ENCODE data around the gene KLHL26. TPM values are rescaled to one million over a fixed set of nuclear protein-coding genes. Genes with fewer than 3 reads are reported as not detected.
A peak's percentile ranks its signal among the peaks of the same experiment; 100 is the strongest.

The KLHL26 gene
- total RNA-seq, 1 experiment from 2014 or later: 10.7 TPM

DNA sequence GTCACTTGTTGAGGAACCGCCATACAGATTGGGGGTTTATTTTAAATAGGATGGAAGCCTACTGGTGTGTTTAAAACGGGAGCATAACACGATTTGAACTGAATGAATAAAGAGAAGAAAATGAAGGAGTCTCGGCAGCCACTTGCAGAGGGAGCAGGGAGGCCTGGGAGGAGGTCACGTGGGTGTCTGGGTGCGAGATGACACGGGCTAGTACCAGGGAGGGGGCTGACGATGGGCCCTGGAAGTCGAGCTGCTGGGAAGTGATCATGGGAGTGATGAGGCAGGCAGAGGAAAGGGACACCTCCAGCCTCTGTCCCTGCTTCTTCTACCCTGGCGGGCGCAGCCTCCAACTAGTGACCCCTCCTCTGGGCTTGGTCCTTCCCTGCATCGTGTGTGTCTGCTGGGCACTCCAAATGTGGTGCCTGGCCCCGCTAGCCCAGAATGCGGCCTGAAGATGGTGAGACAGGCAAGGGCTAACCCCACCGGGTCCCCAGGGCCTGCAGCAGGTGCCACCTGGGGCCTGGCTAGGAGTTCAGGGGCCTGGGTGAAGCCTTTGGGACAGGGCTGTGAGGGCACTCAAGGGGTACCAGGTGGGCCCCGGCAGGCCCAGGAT lies 82.1 kb downstream of the KLHL26 start:
- H2BK5ac ChIP-seq (ENCODE audit: insufficient read length, low read length): no peak overlapping the region
- no peak for DNase-seq
- peak overlapping the region in 1 of 3 experiments; percentile 89; a peak in 2 of 7 replicates for H3K27ac Mint-ChIP-seq
- H3K79me2 ChIP-seq (ENCODE audit: insufficient read depth, low read length): no peaks in the 10 kb centered on the region
- no peaks in the 10 kb centered on the region for H4K20me1 ChIP-seq (ENCODE audit: control insufficient read depth, insufficient read depth, insufficient read length)
- H3K4me3 Mint-ChIP-seq: no peak overlapping the region; a peak in 1 of 5 replicates
- no peaks in the 10 kb centered on the region for H3K79me1 ChIP-seq (ENCODE audit: insufficient read depth, low read depth, low read length, poor library complexity, severe bottlenecking)
- H3K4me1 ChIP-seq (ENCODE audit: insufficient read depth, low read length): no peaks in the 10 kb centered on the region; the same call in 1 of the 2 replicates
- no peak overlapping the region for H3K4me2 ChIP-seq (ENCODE audit: insufficient read depth, insufficient read length, low read length)
- no peak overlapping the region for H3K23ac ChIP-seq (ENCODE audit: insufficient read length, low read depth, low read length)
- no peak overlapping the region for H3T11ph ChIP-seq (ENCODE audit: low read length)
- no peaks in the 10 kb centered on the region for H3K9me3 Mint-ChIP-seq
- TF ChIP-seq, protein P1, sequence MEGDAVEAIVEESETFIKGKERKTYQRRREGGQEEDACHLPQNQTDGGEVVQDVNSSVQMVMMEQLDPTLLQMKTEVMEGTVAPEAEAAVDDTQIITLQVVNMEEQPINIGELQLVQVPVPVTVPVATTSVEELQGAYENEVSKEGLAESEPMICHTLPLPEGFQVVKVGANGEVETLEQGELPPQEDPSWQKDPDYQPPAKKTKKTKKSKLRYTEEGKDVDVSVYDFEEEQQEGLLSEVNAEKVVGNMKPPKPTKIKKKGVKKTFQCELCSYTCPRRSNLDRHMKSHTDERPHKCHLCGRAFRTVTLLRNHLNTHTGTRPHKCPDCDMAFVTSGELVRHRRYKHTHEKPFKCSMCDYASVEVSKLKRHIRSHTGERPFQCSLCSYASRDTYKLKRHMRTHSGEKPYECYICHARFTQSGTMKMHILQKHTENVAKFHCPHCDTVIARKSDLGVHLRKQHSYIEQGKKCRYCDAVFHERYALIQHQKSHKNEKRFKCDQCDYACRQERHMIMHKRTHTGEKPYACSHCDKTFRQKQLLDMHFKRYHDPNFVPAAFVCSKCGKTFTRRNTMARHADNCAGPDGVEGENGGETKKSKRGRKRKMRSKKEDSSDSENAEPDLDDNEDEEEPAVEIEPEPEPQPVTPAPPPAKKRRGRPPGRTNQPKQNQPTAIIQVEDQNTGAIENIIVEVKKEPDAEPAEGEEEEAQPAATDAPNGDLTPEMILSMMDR (conservative IDR thresholded peaks at IDR 0.05): no peak
- no peak overlapping the region for H3K56ac ChIP-seq (ENCODE audit: insufficient read length, low read depth, low read length)
- no peak overlapping the region for H4K5ac ChIP-seq (ENCODE audit: insufficient read length, low read depth, low read length)
- no peaks in the 10 kb centered on the region for H3K23me2 ChIP-seq (ENCODE audit: insufficient read length, low read depth, low read length, poor library complexity, severe bottlenecking)
- H2AK5ac ChIP-seq (ENCODE audit: insufficient read length, low read length): no peak overlapping the region
- no peak overlapping the region for H2BK120ac ChIP-seq (ENCODE audit: low read depth, low read length, poor library complexity, severe bottlenecking)
- no peaks in the 10 kb centered on the region for H3K27me3 ChIP-seq (ENCODE audit: insufficient read depth, low read length)
- H3K9me3 ChIP-seq (ENCODE audit: control insufficient read depth, low read depth, low read length): no peaks in the 10 kb centered on the region
- H4K91ac ChIP-seq (ENCODE audit: insufficient read length, low read depth, low read length): no peak overlapping the region
- no peak overlapping the region for H3K9ac ChIP-seq (ENCODE audit: extremely low read depth, insufficient read length, low read length)
- no peak overlapping the region for H2BK15ac ChIP-seq (ENCODE audit: low read depth, low read length)
- WGBS (ENCODE audit: extremely low coverage, insufficient read length, low lambda C conversion rate): no CpG with 5 or more reads among the region's 16 CpGs
- H2AFZ ChIP-seq (ENCODE audit: low read length): no peak overlapping the region
- H2BK12ac ChIP-seq (ENCODE audit: insufficient read length, low read depth, low read length): no peak overlapping the region
- H3K27me3 Mint-ChIP-seq (ENCODE audit: low read depth): no peaks in the 10 kb centered on the region; the same call in 1 of the 2 replicates
- H3K4ac ChIP-seq (ENCODE audit: low read depth, low read length): no peak overlapping the region
- H3K4me1 Mint-ChIP-seq: peaks cover 8 to 14% of the 10 kb centered on the region in 2 experiments
- peaks cover 0 to 9% (median 7%) of the 10 kb centered on the region in 3 experiments; a peak in 3 of 7 replicates for H3K36me3 Mint-ChIP-seq (ENCODE audit: insufficient read depth in 1 of 3, low read depth in 3 of 3)
- H3K27ac ChIP-seq (ENCODE audit: insufficient read length, low read depth, low read length): no peak overlapping the region
- H3K18ac ChIP-seq (ENCODE audit: insufficient read length, low read depth, low read length): no peak overlapping the region
- H2BK20ac ChIP-seq (ENCODE audit: low read depth, low read length, poor library complexity, severe bottlenecking): no peak overlapping the region
- no peak overlapping the region for H3K14ac ChIP-seq (ENCODE audit: insufficient read depth, low read length)
- no peak overlapping the region for H4K8ac ChIP-seq (replicated peaks; ENCODE audit: insufficient read length, low read depth, low read length)

All from H9 (cell line).